ENCODE measurements around the gene HAO2. TPM values are rescaled to one million over a fixed set of nuclear protein-coding genes. Genes with fewer than 3 reads are reported as not detected.

HAO2 gene
- 1 to 10 TPM; 2.2 to 6.8 (median 5.0) TPM for total RNA-seq

GRCh38 chr1:119368554-119368953, at the start of gene HAO2:
TSS of gene HAO2 (plus strand) at chr1:119368785. CDS start at chr1:119381086, 12,301 bp downstream.
- 89% methylated on average over 2 of the region's 2 CpGs for WGBS
- no peaks in the 10 kb centered on the region for H3K27me3 ChIP-seq
- TF ChIP-seq POLR2AphosphoS5 (IDR thresholded peaks at IDR 0.05): no peak

GRCh38 chr1:119320100-119320499, 48.5 kb upstream of the HAO2 start:
- H3K27ac ChIP-seq: no peak overlapping the region
- no peaks in the 10 kb centered on the region for H3K4me1 ChIP-seq
- DNase-seq (ENCODE audit: low spot score in 2 of 2): no peak
- no peaks in the 10 kb centered on the region for H3K9me3 ChIP-seq
- H3K4me3 ChIP-seq: no peak overlapping the region
- H3K27me3 ChIP-seq: no peaks in the 10 kb centered on the region
- no peaks in the 10 kb centered on the region for H3K36me3 ChIP-seq
- TF ChIP-seq POLR2A (IDR thresholded peaks at IDR 0.05): no peak
- TF ChIP-seq CTCF (IDR thresholded peaks at IDR 0.05): no peak
- TF ChIP-seq POLR2AphosphoS5 (IDR thresholded peaks at IDR 0.05): no peak
- TF ChIP-seq EP300 (IDR thresholded peaks at IDR 0.05): no peak

More at GRCh38 chr1:119368554-119368953, at the start of gene HAO2:
- no peaks in the 10 kb centered on the region for H3K9me3 ChIP-seq
- no peak for DNase-seq (ENCODE audit: low spot score in 2 of 2)
- H3K4me3 ChIP-seq: no peak within 1 kb of the TSS
- H3K27ac ChIP-seq: no peak within 1 kb of the TSS
- no peaks in the 10 kb centered on the region for H3K36me3 ChIP-seq
- peaks cover 3% of the 10 kb centered on the region for H3K4me1 ChIP-seq

- 68% methylated on average over 5 of the region's 5 CpGs for WGBS
- H3K36me3 ChIP-seq: no peaks in the 10 kb centered on the region
- H3K27me3 ChIP-seq: no peaks in the 10 kb centered on the region
- TF ChIP-seq POLR2A (IDR thresholded peaks at IDR 0.05) (no peak), POLR2AphosphoS5 (IDR thresholded peaks at IDR 0.05) (no peak), CTCF (IDR thresholded peaks at IDR 0.05) (no peak), EP300 (IDR thresholded peaks at IDR 0.05) (no peak)
- H3K9me3 ChIP-seq: no peaks in the 10 kb centered on the region
- no peak overlapping the region for H3K4me3 ChIP-seq
- H3K4me1 ChIP-seq: peaks cover 2% of the 10 kb centered on the region
- no peak overlapping the region for H3K27ac ChIP-seq
- DNase-seq (ENCODE audit: low spot score in 2 of 2): no peak
Observed at GRCh38 chr1:119321666-119322419, 46.7 kb upstream of the HAO2 start.

- peaks cover 13% of the 10 kb centered on the region for H3K4me1 ChIP-seq
- 73% methylated on average over 5 of the region's 5 CpGs for WGBS
- no peak overlapping the region for H3K4me3 ChIP-seq
- H3K36me3 ChIP-seq: no peaks in the 10 kb centered on the region
- H3K27ac ChIP-seq: no peak overlapping the region
- no peaks in the 10 kb centered on the region for H3K27me3 ChIP-seq
- H3K9me3 ChIP-seq: no peaks in the 10 kb centered on the region
- DNase-seq (ENCODE audit: low spot score in 2 of 2): no peak
- TF ChIP-seq EP300 (IDR thresholded peaks at IDR 0.05) (no peak), POLR2A (IDR thresholded peaks at IDR 0.05) (no peak), POLR2AphosphoS5 (IDR thresholded peaks at IDR 0.05) (no peak), CTCF (IDR thresholded peaks at IDR 0.05) (no peak)
Observed at GRCh38 chr1:119323216-119323982, 45.2 kb upstream of the HAO2 start.

- no peaks in the 10 kb centered on the region for H3K36me3 ChIP-seq
- TF ChIP-seq POLR2A (IDR thresholded peaks at IDR 0.05) (no peak), EP300 (IDR thresholded peaks at IDR 0.05) (no peak), POLR2AphosphoS5 (IDR thresholded peaks at IDR 0.05) (no peak), CTCF (IDR thresholded peaks at IDR 0.05) (no peak)
- no peaks in the 10 kb centered on the region for H3K27me3 ChIP-seq
- no peak overlapping the region for H3K4me3 ChIP-seq
- no peaks in the 10 kb centered on the region for H3K9me3 ChIP-seq
- WGBS: 76% methylated on average over 1 of the region's 1 CpG
- H3K27ac ChIP-seq: no peak overlapping the region
- peaks cover 13% of the 10 kb centered on the region for H3K4me1 ChIP-seq
- DNase-seq (ENCODE audit: low spot score in 2 of 2): no peak
Observed at GRCh38 chr1:119324198-119324597, 44.4 kb upstream of the HAO2 start.
